ENCODE data around the gene PPIL6. TPM values are rescaled to one million over a fixed set of nuclear protein-coding genes. Genes with fewer than 3 reads are reported as not detected.

The PPIL6 gene
- total RNA-seq, 1 experiment from 2014 or later: 0.62 TPM

GRCh38 chr6:109383438-109383940 is 56.9 kb downstream of the PPIL6 start:
- no peak overlapping the region for H2AFZ ChIP-seq (ENCODE audit: low read length)
- H3K27ac ChIP-seq (ENCODE audit: low read length): peak overlapping the region; percentile 84
- H3K36me3 ChIP-seq (ENCODE audit: low read depth, low read length): peaks cover 8% of the 10 kb centered on the region
- H3K27me3 ChIP-seq (ENCODE audit: low read length): no peaks in the 10 kb centered on the region
- no peaks in the 10 kb centered on the region for H3F3A ChIP-seq (ENCODE audit: low read length, unreplicated experiment)
- no peaks in the 10 kb centered on the region for H3K9me3 ChIP-seq (ENCODE audit: low read length)
- TF ChIP-seq EZH2phosphoT487 (IDR thresholded peaks at IDR 0.05; ENCODE audit: borderline replicate concordance, low read length) (no peak), CTCF (conservative IDR thresholded peaks at IDR 0.05; ENCODE audit: low read depth, low read length) (no peak)
- peaks cover 28% of the 10 kb centered on the region for H3K4me1 ChIP-seq (ENCODE audit: insufficient read depth, low read length)
- peak overlapping the region; percentile 87 for H3K4me2 ChIP-seq (ENCODE audit: low read length)
- peaks cover 37% of the 10 kb centered on the region for H3K79me2 ChIP-seq (ENCODE audit: low read length)
- DNase-seq (no peak), ATAC-seq (no peak)
- H3K9ac ChIP-seq (ENCODE audit: low read length): peak overlapping the region; percentile 93
- peaks cover 26% of the 10 kb centered on the region for H4K20me1 ChIP-seq (ENCODE audit: low read length)
- intact Hi-C loops (cut with micrococcal nuclease): loop anchor here (1.0 to 5.0 kb wide), 5 partner anchors 47 to 289 kb away; partner anchors contain the start of genes CEP57L1 and SESN1
- no peaks in the 10 kb centered on the region for H3K9me2 ChIP-seq (replicated peaks; ENCODE audit: low read length)
- CTCF ChIA-PET: interaction anchor here (0.9 to 1.9 kb wide), 4 partner anchors 10 to 289 kb away, joined by 3 to 8 read pairs (median 4); partner anchors contain the start of gene SESN1
- peak overlapping the region; percentile 95 for H3K4me3 ChIP-seq (ENCODE audit: low read length)
- BruUV-seq (replicated peaks): no TSS peak
- POLR2A ChIA-PET (ENCODE audit: unreplicated experiment): interaction anchor here (0.7 to 1.3 kb wide), 3 partner anchors 20 to 196 kb away, joined by 5 to 6 read pairs (median 6); no protein-coding TSS in a partner anchor

GRCh38 chr6:109382576-109383437 is 57.6 kb downstream of the PPIL6 start:
- POLR2A ChIA-PET (ENCODE audit: unreplicated experiment): interaction anchor here (0.7 to 1.3 kb wide), 4 partner anchors 21 to 289 kb away, joined by 5 to 6 read pairs (median 6); no protein-coding TSS in a partner anchor
- no peak for TF ChIP-seq EZH2 (IDR thresholded peaks at IDR 0.05; ENCODE audit: low read length, unreplicated experiment)
- peak; percentile 69 for TF ChIP-seq CTCF (conservative IDR thresholded peaks at IDR 0.05; ENCODE audit: low read depth, low read length)
- H2AFZ ChIP-seq (ENCODE audit: low read length): peak overlapping the region; percentile 73
- intact Hi-C loops (cut with micrococcal nuclease): loop anchor here (1.0 to 5.0 kb wide), 5 partner anchors 46 to 288 kb away; partner anchors contain the start of genes CEP57L1 and SESN1
- peak; percentile 83 for DNase-seq
- H3K4me3 ChIP-seq (ENCODE audit: low read length): peak overlapping the region; percentile 95
- peak overlapping the region; percentile 84 for H3K27ac ChIP-seq (ENCODE audit: low read length)
- no peaks in the 10 kb centered on the region for H3K9me3 ChIP-seq (ENCODE audit: low read length)
- peaks cover 33% of the 10 kb centered on the region for H4K20me1 ChIP-seq (ENCODE audit: low read length)
- peaks cover 28% of the 10 kb centered on the region for H3K4me1 ChIP-seq (ENCODE audit: insufficient read depth, low read length)
- BruUV-seq (replicated peaks): TSS peak; percentile 71
- H3K9ac ChIP-seq (ENCODE audit: low read length): peak overlapping the region; percentile 93
- H3K36me3 ChIP-seq (ENCODE audit: low read depth, low read length): peaks cover 8% of the 10 kb centered on the region
- CTCF ChIA-PET: interaction anchor here (0.5 to 1.9 kb wide), 4 partner anchors 195 to 288 kb away, joined by 3 to 8 read pairs (median 6); partner anchors contain the start of gene SESN1
- H3F3A ChIP-seq (ENCODE audit: low read length, unreplicated experiment): no peaks in the 10 kb centered on the region
- ATAC-seq: peak; percentile 68
- peaks cover 44% of the 10 kb centered on the region for H3K79me2 ChIP-seq (ENCODE audit: low read length)
- peak overlapping the region; percentile 87 for H3K4me2 ChIP-seq (ENCODE audit: low read length)
- no peaks in the 10 kb centered on the region for H3K27me3 ChIP-seq (ENCODE audit: low read length)
- H3K9me2 ChIP-seq (replicated peaks; ENCODE audit: low read length): no peaks in the 10 kb centered on the region
